Mesothelial cell of epicardium (in vitro differentiated cells): ENCODE measurements around the gene MAD1L1. TPM values are rescaled to one million over a fixed set of nuclear protein-coding genes. Genes with fewer than 3 reads are reported as not detected.

Experiments used
- DNase-seq, 2 experiments: peaks; one replicate each; pipeline ENCODE4 v3.0.0; 2021; ENCODE audit warnings: low spot score in 2 of 2; ENCODE audit not compliant: unreplicated experiment in 2 of 2
- H3K27ac Mint-ChIP-seq: 2 replicates; pipeline ENCODE4 v1.8.0; 2021; ENCODE audit warnings: mixed read lengths
- H3K27me3 Mint-ChIP-seq: 2 replicates; pipeline ENCODE4 v1.8.0; 2021; ENCODE audit warnings: low read depth, mixed read lengths
- H3K36me3 Mint-ChIP-seq: 2 replicates; pipeline ENCODE4 v1.8.0; 2021; ENCODE audit warnings: mixed read lengths
- H3K4me1 Mint-ChIP-seq: 2 replicates; pipeline ENCODE4 v1.8.0; 2021; ENCODE audit warnings: mixed read lengths
- H3K4me3 Mint-ChIP-seq: 2 replicates; pipeline ENCODE4 v1.8.0; 2021; ENCODE audit warnings: mild to moderate bottlenecking, moderate library complexity, mixed read lengths
- H3K9me3 Mint-ChIP-seq: 2 replicates; pipeline ENCODE4 v1.8.0; 2021; ENCODE audit warnings: mixed read lengths
- total RNA-seq: library from RNA; stranded (reverse); gene quantifications from 3 replicates; pipeline ENCODE4 v1.2.1, GENCODE V29; 2021
- TF ChIP-seq, protein P1 (sequence below): fragments of 200-600 bp; sonication (generic); IDR thresholded peaks from one replicate; pipeline ENCODE4 v1.5.0; 2021; ENCODE audit warnings: antibody characterized with exemption; ENCODE audit not compliant: unreplicated experiment

Gene MAD1L1
- total RNA-seq, 1 donor from 2014 or later: 45.0 TPM

GRCh38 chr7:2048531-2048930 is 184.2 kb downstream of the MAD1L1 start:
- Mint-ChIP-seq H3K9me3 (no peaks in the 10 kb centered on the region), H3K27me3 (no peaks in the 10 kb centered on the region), H3K4me1 (peaks cover 19% of the 10 kb centered on the region), H3K27ac (no peak overlapping the region), H3K36me3 (peaks cover 3% of the 10 kb centered on the region), H3K4me3 (no peak overlapping the region)
- no peak for DNase-seq
- TF ChIP-seq, protein P1, sequence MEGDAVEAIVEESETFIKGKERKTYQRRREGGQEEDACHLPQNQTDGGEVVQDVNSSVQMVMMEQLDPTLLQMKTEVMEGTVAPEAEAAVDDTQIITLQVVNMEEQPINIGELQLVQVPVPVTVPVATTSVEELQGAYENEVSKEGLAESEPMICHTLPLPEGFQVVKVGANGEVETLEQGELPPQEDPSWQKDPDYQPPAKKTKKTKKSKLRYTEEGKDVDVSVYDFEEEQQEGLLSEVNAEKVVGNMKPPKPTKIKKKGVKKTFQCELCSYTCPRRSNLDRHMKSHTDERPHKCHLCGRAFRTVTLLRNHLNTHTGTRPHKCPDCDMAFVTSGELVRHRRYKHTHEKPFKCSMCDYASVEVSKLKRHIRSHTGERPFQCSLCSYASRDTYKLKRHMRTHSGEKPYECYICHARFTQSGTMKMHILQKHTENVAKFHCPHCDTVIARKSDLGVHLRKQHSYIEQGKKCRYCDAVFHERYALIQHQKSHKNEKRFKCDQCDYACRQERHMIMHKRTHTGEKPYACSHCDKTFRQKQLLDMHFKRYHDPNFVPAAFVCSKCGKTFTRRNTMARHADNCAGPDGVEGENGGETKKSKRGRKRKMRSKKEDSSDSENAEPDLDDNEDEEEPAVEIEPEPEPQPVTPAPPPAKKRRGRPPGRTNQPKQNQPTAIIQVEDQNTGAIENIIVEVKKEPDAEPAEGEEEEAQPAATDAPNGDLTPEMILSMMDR: no peak

DNA sequence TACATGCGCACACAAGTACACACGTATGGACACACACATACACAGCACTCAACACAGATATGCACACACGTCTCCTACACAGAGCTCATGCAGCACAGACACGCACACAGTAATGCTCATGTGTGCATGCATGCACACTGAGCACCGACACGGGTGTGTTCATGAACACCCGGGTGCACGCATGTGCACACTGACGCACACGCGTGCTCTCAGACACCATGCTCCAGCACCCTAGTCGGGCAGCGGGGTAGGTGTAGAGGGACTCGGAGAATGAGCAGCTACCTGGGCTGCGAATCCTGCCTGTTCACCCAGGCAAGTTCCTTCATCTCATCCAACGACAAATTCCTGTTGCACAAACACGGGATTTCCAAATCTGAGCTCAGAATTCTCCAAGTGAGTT is 184.7 kb downstream of the MAD1L1 start:
- no peaks in the 10 kb centered on the region for H3K27me3 Mint-ChIP-seq
- no peak overlapping the region for H3K27ac Mint-ChIP-seq
- TF ChIP-seq, protein P1: no peak
- peaks cover 19% of the 10 kb centered on the region for H3K4me1 Mint-ChIP-seq
- H3K9me3 Mint-ChIP-seq: peaks cover 3% of the 10 kb centered on the region
- H3K36me3 Mint-ChIP-seq: peaks cover 7% of the 10 kb centered on the region
- no peak overlapping the region for H3K4me3 Mint-ChIP-seq
- peak in 1 of 2 experiments; percentile 9 for DNase-seq

GRCh38 chr7:2046581-2047565 is 185.9 kb downstream of the MAD1L1 start:
- H3K27me3 Mint-ChIP-seq: no peaks in the 10 kb centered on the region
- H3K27ac Mint-ChIP-seq: no peak overlapping the region
- TF ChIP-seq, protein P1: no peak
- DNase-seq: peak in 1 of 2 experiments; percentile 13
- peaks cover 19% of the 10 kb centered on the region for H3K36me3 Mint-ChIP-seq
- no peak overlapping the region for H3K4me3 Mint-ChIP-seq
- H3K9me3 Mint-ChIP-seq: peaks cover 4% of the 10 kb centered on the region
- peaks cover 19% of the 10 kb centered on the region for H3K4me1 Mint-ChIP-seq

DNA sequence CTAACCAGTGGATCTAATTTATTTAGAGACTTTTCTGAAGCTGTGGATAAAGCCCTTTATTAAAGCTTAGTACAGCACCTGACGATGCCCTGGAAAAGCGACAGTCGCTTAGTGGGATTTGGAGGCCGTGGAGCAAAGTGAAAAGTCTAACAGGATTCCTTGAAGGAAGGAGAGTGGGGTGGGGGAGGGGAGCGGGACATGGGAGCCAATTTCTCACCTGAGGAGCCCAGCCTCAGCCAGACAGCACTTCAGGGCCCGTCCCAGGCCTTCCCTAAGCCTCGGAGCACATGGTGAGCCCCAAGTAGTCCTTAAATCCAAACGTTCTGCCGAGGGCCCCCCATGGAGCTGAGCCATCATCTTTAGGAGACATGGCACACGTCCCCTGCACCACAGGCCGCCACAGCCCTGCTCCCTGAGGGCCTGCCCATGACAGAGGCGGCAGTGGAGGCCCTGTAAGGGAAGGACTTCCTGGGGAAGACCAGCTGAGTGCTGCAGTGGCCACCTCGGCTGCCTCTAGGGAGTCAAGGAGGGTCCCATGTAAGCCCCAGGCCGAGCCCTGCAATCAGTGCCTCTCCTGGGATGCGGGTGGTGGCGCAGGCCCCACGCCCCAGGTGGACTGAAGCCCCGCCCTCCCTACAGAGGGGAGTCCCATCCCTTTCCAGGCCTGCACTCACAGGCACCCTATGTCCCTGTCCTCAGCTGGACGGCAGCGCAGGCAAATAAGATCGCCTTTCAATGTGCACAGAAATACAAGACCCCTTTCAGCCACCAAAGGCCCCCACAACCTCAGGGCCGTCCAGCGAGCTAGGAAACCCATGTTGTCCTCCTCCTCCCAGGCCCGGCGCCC is 187.0 kb downstream of the MAD1L1 start:
- TF ChIP-seq, protein P1: no peak
- peak in 1 of 2 experiments; percentile 15 for DNase-seq
- Mint-ChIP-seq H3K9me3 (peaks cover 4% of the 10 kb centered on the region), H3K4me3 (no peak overlapping the region), H3K36me3 (peaks cover 25% of the 10 kb centered on the region), H3K27me3 (no peaks in the 10 kb centered on the region), H3K4me1 (peaks cover 17% of the 10 kb centered on the region), H3K27ac (no peak overlapping the region)

DNA sequence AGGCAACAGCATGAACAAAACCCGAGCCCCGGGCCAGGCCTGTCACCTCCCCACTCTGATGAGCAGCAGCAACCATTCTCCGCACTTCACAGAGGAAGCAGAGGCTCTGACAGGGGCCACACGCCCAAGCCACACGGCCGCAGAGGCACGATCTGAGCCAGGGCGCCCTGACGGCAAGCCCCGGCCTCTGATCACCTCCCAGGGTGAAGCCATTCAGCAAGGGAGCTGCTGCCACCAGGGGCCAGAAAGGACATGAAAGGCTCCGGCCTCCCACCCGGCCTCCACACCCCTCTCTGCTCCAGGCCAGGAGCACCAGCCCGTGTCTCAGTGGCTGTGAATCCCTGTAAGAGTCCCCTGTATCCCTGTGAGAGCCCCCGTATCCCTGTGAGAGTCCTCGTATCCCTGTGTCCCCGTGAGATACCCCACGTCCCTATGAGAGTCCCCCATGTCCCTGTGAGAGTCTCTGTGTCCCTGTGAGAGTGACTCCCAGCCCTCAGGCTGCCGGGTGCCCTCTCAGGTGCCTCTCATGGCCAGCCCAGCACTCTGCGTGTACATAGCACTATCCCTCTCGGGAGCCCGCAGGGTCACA is 187.8 kb downstream of the MAD1L1 start:
- DNase-seq: peak in 1 of 2 experiments; percentile 12
- H3K27me3 Mint-ChIP-seq: no peaks in the 10 kb centered on the region
- H3K4me1 Mint-ChIP-seq: peaks cover 17% of the 10 kb centered on the region
- H3K4me3 Mint-ChIP-seq: no peak overlapping the region
- peaks cover 25% of the 10 kb centered on the region for H3K36me3 Mint-ChIP-seq
- no peak overlapping the region for H3K27ac Mint-ChIP-seq
- TF ChIP-seq, protein P1: no peak
- peaks cover 4% of the 10 kb centered on the region for H3K9me3 Mint-ChIP-seq
